Colonic mucosa (tissue), 4 donors: Measurements from ENCODE around the gene LRRC63. TPM values are rescaled to one million over a fixed set of nuclear protein-coding genes. Genes with fewer than 3 reads are reported as not detected.

ENCODE experiments used
- DNase-seq: peaks from one replicate; pipeline ENCODE4 v3.0.0-alpha.2; 2020
- H3K27ac ChIP-seq: fragments of 200-600 bp; one replicate; pipeline ENCODE4 v1.8.0; 2021
- H3K27me3 ChIP-seq: fragments of 200-600 bp; one replicate; pipeline ENCODE4 v1.8.0; 2021
- H3K36me3 ChIP-seq: fragments of 200-600 bp; one replicate; pipeline ENCODE4 v1.8.0; 2021
- H3K4me1 ChIP-seq: fragments of 200-600 bp; one replicate; pipeline ENCODE4 v1.8.0; 2021; ENCODE audit warnings: mild to moderate bottlenecking
- H3K4me3 ChIP-seq: fragments of 200-600 bp; one replicate; pipeline ENCODE4 v1.8.0; 2021
- H3K9ac ChIP-seq, 2 donors: one replicate each; pipeline ENCODE4 v1.7.0; 2013; ENCODE audit warnings: control low read depth in 2 of 2, low read depth in 2 of 2, low read length in 2 of 2
- H3K9me3 ChIP-seq: fragments of 200-600 bp; one replicate; pipeline ENCODE4 v1.8.0; 2021
- intact Hi-C: fragments of 100-400 bp; cut with DNase I; formaldehyde crosslinking; loops from one replicate; pipeline ENCODE4 v1.14.1; 2022
- total RNA-seq, 2 donors: library from RNA; stranded (reverse); fragmentation: NEBNext Ultra II Directional in 1 of 2; extraction: Animal tissue kit (Norgen Biotek cat#: 25700) in 1 of 2; gene quantifications; one replicate each; pipeline ENCODE4 v1.2.1, GENCODE V29; 2021
- TF ChIP-seq, protein P1 (sequence below): fragments of 200-600 bp; IDR thresholded peaks from one replicate; pipeline ENCODE4 v1.8.0; 2022; ENCODE audit warnings: antibody characterized with exemption, mild to moderate bottlenecking
- donor health status: healthy.
- donor health status: DM: no; HTN: no; CAD: no.
- donor health status: DM: no; HTN: no; CAD: no.

LRRC63 gene
- total RNA-seq, 2 donors from 2014 or later: not detected

DNA sequence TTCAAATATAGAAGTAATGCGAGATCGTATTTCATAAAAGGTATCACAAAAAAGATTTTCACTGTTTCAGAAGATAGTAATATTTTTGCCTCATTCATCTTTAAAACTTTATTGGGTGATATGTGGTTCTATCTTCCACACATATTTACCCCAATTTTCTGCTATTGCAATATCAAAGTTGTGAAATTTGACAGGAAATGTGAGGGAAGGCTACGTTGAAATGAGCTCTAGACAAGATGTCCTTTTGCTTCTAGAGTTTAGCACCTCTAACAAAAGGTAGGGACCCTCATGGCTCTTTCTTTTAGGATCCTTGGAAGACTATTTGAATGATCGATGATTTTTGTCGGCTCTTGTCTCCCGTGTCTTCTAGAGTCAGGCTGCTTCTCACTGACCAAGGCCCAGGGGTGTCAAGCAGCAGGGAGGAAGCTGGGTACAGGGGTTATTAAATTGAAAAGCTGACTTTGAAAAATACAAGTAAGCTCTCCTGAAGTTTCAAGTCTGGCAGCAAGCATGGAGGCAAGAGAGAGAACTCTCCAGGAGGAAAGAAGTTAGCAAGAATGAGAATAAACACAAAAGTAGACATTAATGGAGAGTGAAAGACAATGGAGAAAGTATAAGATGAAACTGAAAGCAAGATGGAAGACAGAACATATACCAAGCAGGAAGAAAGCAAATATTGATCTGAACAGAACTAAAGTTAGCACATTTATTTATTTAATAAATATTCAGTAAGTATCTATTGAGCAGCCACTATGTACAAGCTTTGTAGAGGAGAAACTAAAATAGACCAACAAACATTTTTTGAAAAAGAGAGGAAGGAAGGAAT lies 101.9 kb downstream of the LRRC63 start:
- no peak overlapping the region for H3K27ac ChIP-seq
- no peaks in the 10 kb centered on the region for H3K27me3 ChIP-seq
- intact Hi-C loops: no loop called here
- no peaks in the 10 kb centered on the region for H3K36me3 ChIP-seq
- DNase-seq: no peak
- H3K4me1 ChIP-seq: no peaks in the 10 kb centered on the region
- no peak overlapping the region for H3K4me3 ChIP-seq
- TF ChIP-seq, protein P1, sequence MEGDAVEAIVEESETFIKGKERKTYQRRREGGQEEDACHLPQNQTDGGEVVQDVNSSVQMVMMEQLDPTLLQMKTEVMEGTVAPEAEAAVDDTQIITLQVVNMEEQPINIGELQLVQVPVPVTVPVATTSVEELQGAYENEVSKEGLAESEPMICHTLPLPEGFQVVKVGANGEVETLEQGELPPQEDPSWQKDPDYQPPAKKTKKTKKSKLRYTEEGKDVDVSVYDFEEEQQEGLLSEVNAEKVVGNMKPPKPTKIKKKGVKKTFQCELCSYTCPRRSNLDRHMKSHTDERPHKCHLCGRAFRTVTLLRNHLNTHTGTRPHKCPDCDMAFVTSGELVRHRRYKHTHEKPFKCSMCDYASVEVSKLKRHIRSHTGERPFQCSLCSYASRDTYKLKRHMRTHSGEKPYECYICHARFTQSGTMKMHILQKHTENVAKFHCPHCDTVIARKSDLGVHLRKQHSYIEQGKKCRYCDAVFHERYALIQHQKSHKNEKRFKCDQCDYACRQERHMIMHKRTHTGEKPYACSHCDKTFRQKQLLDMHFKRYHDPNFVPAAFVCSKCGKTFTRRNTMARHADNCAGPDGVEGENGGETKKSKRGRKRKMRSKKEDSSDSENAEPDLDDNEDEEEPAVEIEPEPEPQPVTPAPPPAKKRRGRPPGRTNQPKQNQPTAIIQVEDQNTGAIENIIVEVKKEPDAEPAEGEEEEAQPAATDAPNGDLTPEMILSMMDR: no peak
- no peak overlapping the region for H3K9ac ChIP-seq
- no peaks in the 10 kb centered on the region for H3K9me3 ChIP-seq

DNA sequence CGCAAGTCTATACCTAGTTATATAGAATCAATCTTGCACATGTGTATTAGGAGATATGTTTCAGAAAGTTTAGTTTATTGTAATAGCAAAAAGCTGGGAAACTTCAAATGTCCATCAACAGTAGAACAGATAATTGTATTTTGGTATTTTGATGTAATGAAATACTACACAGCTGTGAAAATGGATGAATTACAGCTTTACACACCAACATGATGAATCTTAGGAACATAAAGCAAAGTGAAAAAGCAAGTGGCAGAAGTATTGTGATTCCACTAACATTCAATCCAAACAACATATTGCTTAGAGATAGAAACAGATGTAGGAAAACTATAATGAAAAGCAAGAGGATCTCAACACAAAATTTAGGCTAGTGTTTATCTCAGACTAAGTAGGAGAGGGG lies 102.9 kb downstream of the LRRC63 start:
- H3K27me3 ChIP-seq: no peaks in the 10 kb centered on the region
- H3K9me3 ChIP-seq: no peaks in the 10 kb centered on the region
- intact Hi-C loops: no loop called here
- TF ChIP-seq, protein P1: no peak
- no peak overlapping the region for H3K9ac ChIP-seq
- no peak overlapping the region for H3K4me3 ChIP-seq
- H3K27ac ChIP-seq: no peak overlapping the region
- no peak for DNase-seq
- H3K36me3 ChIP-seq: no peaks in the 10 kb centered on the region
- no peaks in the 10 kb centered on the region for H3K4me1 ChIP-seq

DNA sequence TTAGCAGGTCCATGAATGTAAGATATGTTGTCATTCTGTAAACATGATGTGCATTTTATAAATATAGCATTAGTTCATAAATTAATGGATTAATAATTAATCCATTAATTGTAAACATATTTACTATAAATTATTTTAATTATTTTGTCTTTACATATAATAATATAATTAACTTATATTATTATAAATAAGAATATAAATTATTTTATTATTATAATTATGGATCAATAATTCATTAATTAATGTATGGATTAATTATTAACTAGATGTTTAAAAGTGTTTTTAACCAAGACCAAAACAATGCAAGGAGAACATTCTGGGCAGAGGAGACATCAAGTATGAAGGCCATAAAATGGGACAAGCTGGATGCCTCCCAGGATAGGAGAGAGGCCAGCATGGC lies 103.3 kb downstream of the LRRC63 start:
- intact Hi-C loops: no loop called here
- no peak for DNase-seq
- Histone ChIP-seq H3K9me3 (no peaks in the 10 kb centered on the region), H3K4me1 (no peaks in the 10 kb centered on the region), H3K9ac (no peak overlapping the region), H3K27ac (no peak overlapping the region), H3K4me3 (no peak overlapping the region), H3K36me3 (no peaks in the 10 kb centered on the region), H3K27me3 (no peaks in the 10 kb centered on the region)
- TF ChIP-seq, protein P1: no peak

DNA sequence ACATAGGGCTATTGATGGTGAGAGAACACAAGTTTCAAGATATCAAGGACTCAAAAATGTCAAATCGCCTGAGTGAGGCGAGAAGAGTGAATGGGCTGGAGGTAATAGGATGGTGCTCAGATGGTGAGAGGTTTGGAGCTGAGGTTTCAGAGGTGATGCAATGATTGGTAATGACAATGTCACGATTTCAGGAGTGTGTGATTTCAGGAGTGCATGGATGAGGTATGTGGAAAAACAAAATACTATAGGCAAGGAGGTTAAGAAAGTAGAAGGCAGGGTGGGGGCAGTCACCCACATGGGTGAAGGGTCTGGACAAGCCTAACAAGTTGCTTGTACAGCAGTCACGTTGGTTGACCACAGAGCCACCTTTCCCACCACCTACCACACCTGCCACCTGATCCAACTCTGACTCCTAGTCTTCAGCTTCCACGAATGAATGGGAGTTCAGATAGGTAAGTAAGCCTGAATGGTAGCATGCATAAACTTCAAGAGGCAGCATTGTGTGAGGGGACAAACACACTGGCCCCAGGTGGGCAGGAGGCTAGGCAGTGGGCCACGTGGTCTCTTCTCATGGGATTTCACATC lies 103.9 kb downstream of the LRRC63 start:
- intact Hi-C loops: no loop called here
- no peaks in the 10 kb centered on the region for H3K27me3 ChIP-seq
- no peaks in the 10 kb centered on the region for H3K9me3 ChIP-seq
- DNase-seq: no peak
- H3K9ac ChIP-seq: no peak overlapping the region
- H3K27ac ChIP-seq: no peak overlapping the region
- TF ChIP-seq, protein P1: no peak
- no peaks in the 10 kb centered on the region for H3K36me3 ChIP-seq
- no peaks in the 10 kb centered on the region for H3K4me1 ChIP-seq
- no peak overlapping the region for H3K4me3 ChIP-seq

- no peak for DNase-seq
- Histone ChIP-seq H3K27me3 (no peaks in the 10 kb centered on the region), H3K36me3 (no peaks in the 10 kb centered on the region), H3K9me3 (no peaks in the 10 kb centered on the region), H3K27ac (no peak overlapping the region), H3K4me1 (no peaks in the 10 kb centered on the region), H3K9ac (no peak overlapping the region), H3K4me3 (no peak overlapping the region)
- intact Hi-C loops: no loop called here
- TF ChIP-seq, protein P1: no peak
Observed at GRCh38 chr13:46317120-46317519, 105.4 kb downstream of the LRRC63 start.
